HTR-8/SVneo (cell line): ENCODE results near the gene MYO3A.

Experiments
- DNase-seq: peaks from one replicate; pipeline ENCODE4 v3.0.0; 2011; ENCODE audit warnings: low spot score, mixed read lengths; ENCODE audit not compliant: insufficient read length
- FAIRE-seq: peaks from 2 replicates; lab custom pipeline; 2011; peaks lifted over from hg19 to GRCh38; lab: Jason Lieb, UNC

MYO3A gene

GRCh38 chr10:25933653-25934608 lies at the start of gene MYO3A:
MYO3A (plus strand) TSS chr10:25934229; CDS start chr10:25952111, 17,882 bp downstream.
- FAIRE-seq = no peak
- no peak for DNase-seq

GRCh38 chr10:25888627-25889026 lies 45.4 kb upstream of the MYO3A start:
- FAIRE-seq (no peak), DNase-seq (no peak)

- DNase-seq (no peak), FAIRE-seq (no peak)
Measured at GRCh38 chr10:25890995-25891394, 43.0 kb upstream of the MYO3A start.

- DNase-seq (no peak), FAIRE-seq (no peak)
Measured at GRCh38 chr10:25895856-25896255, 38.2 kb upstream of the MYO3A start.

GRCh38 chr10:25896421-25896820 lies 37.6 kb upstream of the MYO3A start:
- DNase-seq (no peak), FAIRE-seq (no peak)

GRCh38 chr10:25899304-25899703 lies 34.7 kb upstream of the MYO3A start:
- DNase-seq (no peak), FAIRE-seq (no peak)

GRCh38 chr10:25901199-25901598 lies 32.8 kb upstream of the MYO3A start:
- no peak for FAIRE-seq
- no peak for DNase-seq

GRCh38 chr10:25902002-25902401 lies 32.0 kb upstream of the MYO3A start:
- DNase-seq (no peak), FAIRE-seq (no peak)

- FAIRE-seq (no peak), DNase-seq (no peak)
Measured at GRCh38 chr10:25907261-25907660, 26.8 kb upstream of the MYO3A start.

- no peak for FAIRE-seq
- DNase-seq = no peak
Measured at GRCh38 chr10:25912866-25913265, 21.2 kb upstream of the MYO3A start.

- DNase-seq (no peak), FAIRE-seq (no peak)
Measured at GRCh38 chr10:25914776-25915175, 19.3 kb upstream of the MYO3A start.

- FAIRE-seq = no peak
- DNase-seq = no peak
Measured at GRCh38 chr10:25934621-25935139, 651 bp downstream of the MYO3A start.

GRCh38 chr10:25938405-25938804 lies 4.4 kb downstream of the MYO3A start:
- DNase-seq (no peak), FAIRE-seq (no peak)

- no peak for DNase-seq
- no peak for FAIRE-seq
Measured at GRCh38 chr10:25944771-25945170, 10.7 kb downstream of the MYO3A start.

- DNase-seq = no peak
- FAIRE-seq = no peak
Measured at GRCh38 chr10:25952857-25953256, 18.8 kb downstream of the MYO3A start.

- FAIRE-seq = no peak
- DNase-seq = no peak
Measured at GRCh38 chr10:25954851-25955250, 20.8 kb downstream of the MYO3A start.

- DNase-seq (no peak), FAIRE-seq (no peak)
Measured at GRCh38 chr10:25959540-25960232, 25.7 kb downstream of the MYO3A start.

GRCh38 chr10:25965584-25965983 lies 31.6 kb downstream of the MYO3A start:
- DNase-seq = no peak
- no peak for FAIRE-seq

GRCh38 chr10:25966844-25967243 lies 32.8 kb downstream of the MYO3A start:
- FAIRE-seq (no peak), DNase-seq (no peak)

GRCh38 chr10:25972631-25973030 lies 38.6 kb downstream of the MYO3A start:
- no peak for DNase-seq
- FAIRE-seq = no peak

GRCh38 chr10:25974897-25975459 lies 40.9 kb downstream of the MYO3A start:
- FAIRE-seq (no peak), DNase-seq (no peak)
